Stimulated activated CD8-positive, alpha-beta memory T cell treated with anti-CD3 and anti-CD28 coated beads, Interleukin-4, amount 100 ng/mL, for 4 hours (primary cell): ENCODE data around the gene GASK1B.

Experiments
- DNase-seq, 2 donors: peaks; one replicate each; pipeline ENCODE4 v3.0.0-alpha.2; 2020; ENCODE audit warnings: low read depth in 2 of 2, low spot score in 1 of 2

The GASK1B gene

GRCh38 chr4:158186815-158187214 is 14.0 kb upstream of the GASK1B start:
- no peak for DNase-seq

GRCh38 chr4:158182736-158183135 is 9.9 kb upstream of the GASK1B start:
- DNase-seq: no peak

GRCh38 chr4:158181906-158182305 is 9.1 kb upstream of the GASK1B start:
- DNase-seq: no peak

GRCh38 chr4:158179465-158179864 is 6.6 kb upstream of the GASK1B start:
- DNase-seq: no peak

GRCh38 chr4:158176776-158177175 is 4.0 kb upstream of the GASK1B start:
- DNase-seq: no peak

- DNase-seq: no peak
Measured at GRCh38 chr4:158176108-158176507, 3.3 kb upstream of the GASK1B start.

- DNase-seq: no peak
Measured at GRCh38 chr4:158170691-158171561, 1.9 kb downstream of the GASK1B start.

- no peak for DNase-seq
Measured at GRCh38 chr4:158169931-158170690, 2.7 kb downstream of the GASK1B start.

- no peak for DNase-seq
Measured at GRCh38 chr4:158169506-158169905, 3.3 kb downstream of the GASK1B start.

- no peak for DNase-seq
Measured at GRCh38 chr4:158168606-158169005, 4.2 kb downstream of the GASK1B start.

- DNase-seq: no peak
Measured at GRCh38 chr4:158166701-158167100, 6.1 kb downstream of the GASK1B start.

GRCh38 chr4:158164768-158165213 is 8.0 kb downstream of the GASK1B start:
- no peak for DNase-seq

GRCh38 chr4:158163941-158164767 is 8.7 kb downstream of the GASK1B start:
- DNase-seq: no peak

GRCh38 chr4:158162631-158163030 is 10.2 kb downstream of the GASK1B start:
- no peak for DNase-seq

- DNase-seq: no peak
Measured at GRCh38 chr4:158161551-158162354, 11.1 kb downstream of the GASK1B start.

GRCh38 chr4:158159718-158160094 is 13.1 kb downstream of the GASK1B start:
- DNase-seq: no peak

GRCh38 chr4:158159054-158159717 is 13.6 kb downstream of the GASK1B start:
- no peak for DNase-seq

- no peak for DNase-seq
Measured at GRCh38 chr4:158157412-158157811, 15.4 kb downstream of the GASK1B start.

- DNase-seq: no peak
Measured at GRCh38 chr4:158155656-158156356, 17.0 kb downstream of the GASK1B start.
